K562 (cell line): ENCODE measurements around the gene ECE2.

ENCODE experiments used
- EZH2 ChIP-seq: IDR thresholded peaks from 2 replicates; pipeline ENCODE4 v1.6.1; 2012; ENCODE audit warnings: low read depth, mild to moderate bottlenecking, inconsistent platforms, low read length, borderline replicate concordance
- HEY1 ChIP-seq: fragments of 250-450 bp; sonication (Bioruptor Pico); IDR thresholded peaks from 2 replicates; pipeline ENCODE4 v1.5.0; 2020; ENCODE audit warnings: mild to moderate bottlenecking, moderate library complexity, borderline replicate concordance
- KAT8 ChIP-seq: fragments of 450-650 bp; IDR thresholded peaks from 2 replicates; pipeline ENCODE4 v1.6.1; 2016; ENCODE audit warnings: low read depth, mild to moderate bottlenecking
- MTA1 ChIP-seq: fragments of 450-650 bp; IDR thresholded peaks from 2 replicates; pipeline ENCODE4 v1.6.1; 2017; ENCODE audit warnings: borderline replicate concordance
- NCOA1 ChIP-seq: fragments of 450-650 bp; IDR thresholded peaks from 2 replicates; pipeline ENCODE4 v1.6.1; 2016; ENCODE audit warnings: low read depth
- POLR2A ChIP-seq: fragments of 450-650 bp; conservative IDR thresholded peaks from 2 replicates; pipeline ENCODE4 v1.6.1; 2016
- POLR2AphosphoS5 ChIP-seq: IDR thresholded peaks from 2 replicates; pipeline ENCODE4 v1.6.1; 2011; ENCODE audit warnings: mild to moderate bottlenecking, low read depth, low read length, moderate library complexity; ENCODE audit not compliant: control insufficient read depth, insufficient read depth
- SAP30 ChIP-seq: fragments of 200-600 bp; sonication (generic); IDR thresholded peaks from 2 replicates; pipeline ENCODE4 v1.6.1; 2012; ENCODE audit warnings: borderline replicate concordance, low read depth, mild to moderate bottlenecking, moderate library complexity, low read length, control low read depth, inconsistent platforms; ENCODE audit not compliant: insufficient read depth, poor library complexity, severe bottlenecking
- SIN3A ChIP-seq, 2 experiments: fragments of 150-350 bp in 1 of 2; IDR thresholded peaks; 2 replicates each; pipeline ENCODE4 v1.6.1; 2011 to 2016; ENCODE audit warnings: borderline replicate concordance in 2 of 2, low read depth in 2 of 2, low read length in 2 of 2, mild to moderate bottlenecking in 2 of 2, moderate library complexity in 2 of 2; ENCODE audit not compliant: control insufficient read depth in 1 of 2
- TEAD2 ChIP-seq: fragments of 450-650 bp; IDR thresholded peaks from 2 replicates; pipeline ENCODE4 v1.6.1; 2016; ENCODE audit warnings: missing genetic modification characterization, control low read depth, missing compliant biosample characterization
- ZNF780A ChIP-seq: fragments of 250-450 bp; sonication (Bioruptor Pico); IDR thresholded peaks from 2 replicates; pipeline ENCODE4 v1.5.0; 2021; ENCODE audit warnings: mild to moderate bottlenecking
- TF ChIP-seq, protein P1 (sequence below): fragments of 450-650 bp; formaldehyde crosslinking; IDR thresholded peaks from 2 replicates; pipeline ENCODE4 v1.4.0; 2022; ENCODE audit warnings: missing genetic modification characterization
- TF ChIP-seq, protein P2 (sequence below), 3 experiments: IDR thresholded peaks in 2 of 3; conservative IDR thresholded peaks in 1 of 3; 2 replicates each; pipeline ENCODE4 v1.5.1; 2011 to 2012; ENCODE audit warnings: low read length in 3 of 3, mild to moderate bottlenecking in 3 of 3, control low read depth in 2 of 3, improper control_type of control experiment in 1 of 3, inconsistent platforms in 1 of 3, low read depth in 1 of 3, mixed read lengths in 1 of 3, moderate library complexity in 1 of 3; ENCODE audit not compliant: insufficient read depth in 2 of 3

DNA sequence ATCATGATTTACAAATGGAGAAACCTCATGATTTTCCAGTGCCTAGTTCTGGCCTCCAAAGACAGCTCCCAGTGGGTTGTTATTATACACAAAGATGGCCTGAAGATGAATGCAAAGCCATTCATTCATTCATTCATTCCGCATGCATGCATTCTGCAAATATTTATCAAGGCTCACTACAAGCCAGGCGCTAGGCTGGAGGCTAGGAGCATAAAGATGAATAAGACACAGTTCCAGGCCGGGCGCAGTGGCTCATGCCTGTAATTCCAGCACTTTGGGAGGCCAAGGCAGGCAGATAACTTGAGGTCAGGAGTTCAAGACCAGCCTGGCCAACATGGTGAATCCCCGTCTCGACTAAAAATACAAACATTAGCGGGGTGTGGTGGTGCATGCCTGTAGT is 20.8 kb downstream of the ECE2 start:
- no peak for TF ChIP-seq NCOA1
- no peak for TF ChIP-seq SIN3A (IDR thresholded peaks at IDR 0.05; ENCODE audit: borderline replicate concordance in 2 of 2, control insufficient read depth in 1 of 2, low read depth in 2 of 2, low read length in 2 of 2)
- no peak for TF ChIP-seq SAP30
- TF ChIP-seq TEAD2 (tag), result no peak
- TF ChIP-seq POLR2AphosphoS5, result no peak
- TF ChIP-seq, protein P1, sequence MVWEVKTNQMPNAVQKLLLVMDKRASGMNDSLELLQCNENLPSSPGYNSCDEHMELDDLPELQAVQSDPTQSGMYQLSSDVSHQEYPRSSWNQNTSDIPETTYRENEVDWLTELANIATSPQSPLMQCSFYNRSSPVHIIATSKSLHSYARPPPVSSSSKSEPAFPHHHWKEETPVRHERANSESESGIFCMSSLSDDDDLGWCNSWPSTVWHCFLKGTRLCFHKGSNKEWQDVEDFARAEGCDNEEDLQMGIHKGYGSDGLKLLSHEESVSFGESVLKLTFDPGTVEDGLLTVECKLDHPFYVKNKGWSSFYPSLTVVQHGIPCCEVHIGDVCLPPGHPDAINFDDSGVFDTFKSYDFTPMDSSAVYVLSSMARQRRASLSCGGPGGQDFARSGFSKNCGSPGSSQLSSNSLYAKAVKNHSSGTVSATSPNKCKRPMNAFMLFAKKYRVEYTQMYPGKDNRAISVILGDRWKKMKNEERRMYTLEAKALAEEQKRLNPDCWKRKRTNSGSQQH (CRISPR knock-in tag), result no peak
- TF ChIP-seq KAT8, result no peak
- TF ChIP-seq HEY1 (CRISPR knock-in tag), result no peak
- TF ChIP-seq ZNF780A (CRISPR knock-in tag), result no peak
- TF ChIP-seq EZH2, result no peak
- TF ChIP-seq, protein P2, sequence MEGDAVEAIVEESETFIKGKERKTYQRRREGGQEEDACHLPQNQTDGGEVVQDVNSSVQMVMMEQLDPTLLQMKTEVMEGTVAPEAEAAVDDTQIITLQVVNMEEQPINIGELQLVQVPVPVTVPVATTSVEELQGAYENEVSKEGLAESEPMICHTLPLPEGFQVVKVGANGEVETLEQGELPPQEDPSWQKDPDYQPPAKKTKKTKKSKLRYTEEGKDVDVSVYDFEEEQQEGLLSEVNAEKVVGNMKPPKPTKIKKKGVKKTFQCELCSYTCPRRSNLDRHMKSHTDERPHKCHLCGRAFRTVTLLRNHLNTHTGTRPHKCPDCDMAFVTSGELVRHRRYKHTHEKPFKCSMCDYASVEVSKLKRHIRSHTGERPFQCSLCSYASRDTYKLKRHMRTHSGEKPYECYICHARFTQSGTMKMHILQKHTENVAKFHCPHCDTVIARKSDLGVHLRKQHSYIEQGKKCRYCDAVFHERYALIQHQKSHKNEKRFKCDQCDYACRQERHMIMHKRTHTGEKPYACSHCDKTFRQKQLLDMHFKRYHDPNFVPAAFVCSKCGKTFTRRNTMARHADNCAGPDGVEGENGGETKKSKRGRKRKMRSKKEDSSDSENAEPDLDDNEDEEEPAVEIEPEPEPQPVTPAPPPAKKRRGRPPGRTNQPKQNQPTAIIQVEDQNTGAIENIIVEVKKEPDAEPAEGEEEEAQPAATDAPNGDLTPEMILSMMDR (IDR thresholded peaks at IDR 0.05 in 2 of 3, conservative IDR thresholded peaks at IDR 0.05 in 1 of 3; ENCODE audit: insufficient read depth in 2 of 3, low read depth in 1 of 3, low read length in 3 of 3), result no peak
- no peak for TF ChIP-seq POLR2A
- no peak for TF ChIP-seq MTA1
